Gastroesophageal sphincter (tissue), 4 donors: ENCODE data around the gene NUP205. TPM values are rescaled to one million over a fixed set of nuclear protein-coding genes. Genes with fewer than 3 reads are reported as not detected.
"Not testable (repeated sequence)": the region's sequence is repeated elsewhere in the genome, so short reads cannot be mapped to it uniquely, and the experiment has no call there.

Experiments used
- ATAC-seq: fragments of 150-250 bp; one replicate; pipeline ENCODE4 v1.9.1; 2016; ENCODE audit warnings: mild to moderate bottlenecking, moderate library complexity
- H3K27ac ChIP-seq, 4 donors: fragments of 200-600 bp; sonication (generic) in 3 of 4; 1 replicate in 3 of 4; 2 replicates in 1 of 4; pipeline ENCODE4 v1.5.1; 2016 to 2019
- H3K27me3 ChIP-seq: fragments of 200-600 bp; sonication (generic); one replicate; pipeline ENCODE4 v1.5.1; 2019
- H3K36me3 ChIP-seq, 2 donors: fragments of 200-600 bp; sonication (generic); one replicate each; pipeline ENCODE4 v1.5.1; 2019; ENCODE audit warnings: control low read depth in 1 of 2
- H3K4me1 ChIP-seq, 3 donors: fragments of 200-600 bp; sonication (generic); 1 replicate in 2 of 3; 2 replicates in 1 of 3; pipeline ENCODE4 v1.5.1; 2016 to 2019; ENCODE audit warnings: control low read depth in 2 of 3
- H3K4me3 ChIP-seq, 2 donors: fragments of 200-600 bp; sonication (generic); one replicate each; pipeline ENCODE4 v1.5.1; 2019; ENCODE audit warnings: mild to moderate bottlenecking in 1 of 2, moderate library complexity in 1 of 2
- H3K9me3 ChIP-seq, 3 donors: fragments of 200-600 bp; sonication (generic); one replicate each; pipeline ENCODE4 v1.5.1; 2017 to 2019; ENCODE audit warnings: control low read depth in 2 of 3
- EP300 ChIP-seq: sonication (generic); formaldehyde crosslinking; IDR thresholded peaks from one replicate; pipeline ENCODE4 v1.6.1; 2017; ENCODE audit warnings: antibody characterized with exemption, mild to moderate bottlenecking
- POLR2A ChIP-seq, 2 donors: fragments of 450-650 bp; IDR thresholded peaks; one replicate each; pipeline ENCODE4 v1.6.1; 2017; ENCODE audit warnings: antibody characterized with exemption in 2 of 2, mild to moderate bottlenecking in 2 of 2, moderate library complexity in 1 of 2
- POLR2AphosphoS5 ChIP-seq: sonication (generic); formaldehyde crosslinking; IDR thresholded peaks from one replicate; pipeline ENCODE4 v1.6.1; 2017; ENCODE audit warnings: antibody characterized with exemption
- WGBS, 2 donors: methylation state at CpG; one replicate each; pipeline ENCODE4 v1.1.5; 2018; ENCODE audit warnings: low coverage in 1 of 2; 5-methylcytosine and 5-hydroxymethylcytosine counted together
- total RNA-seq, 4 donors: library from RNA; depleted of rRNA; stranded (reverse); fragments of >200 nt; gene quantifications; one replicate each; pipeline ENCODE4 v1.1.0, GENCODE V29; 2016
- TF ChIP-seq, protein P1 (sequence below), 4 experiments: fragments of 200-600 bp in 2 of 4; fragments of 450-650 bp in 2 of 4; sonication (generic) in 1 of 4; IDR thresholded peaks; one replicate each; pipeline ENCODE4 v1.5.1; 2017 to 2019; ENCODE audit warnings: antibody characterized with exemption in 4 of 4, mild to moderate bottlenecking in 2 of 4, moderate library complexity in 2 of 4

Gene NUP205
- total RNA-seq, 4 donors from 2014 or later, result 28.4 to 38.8 (median 32.4) TPM

- no peaks in the 10 kb centered on the region for H3K4me1 ChIP-seq
- H3K27me3 ChIP-seq, result no peaks in the 10 kb centered on the region
- H3K36me3 ChIP-seq, result peaks cover 0 to 97% of the 10 kb centered on the region in 2 donors
- 89 to 94% methylated on average over 7 of the region's 7 CpGs for WGBS, 2 donors
- no peak overlapping the region for H3K27ac ChIP-seq
- no peak overlapping the region for H3K4me3 ChIP-seq
- no peaks in the 10 kb centered on the region for H3K9me3 ChIP-seq
- no peak for ATAC-seq
- TF ChIP-seq, protein P1, sequence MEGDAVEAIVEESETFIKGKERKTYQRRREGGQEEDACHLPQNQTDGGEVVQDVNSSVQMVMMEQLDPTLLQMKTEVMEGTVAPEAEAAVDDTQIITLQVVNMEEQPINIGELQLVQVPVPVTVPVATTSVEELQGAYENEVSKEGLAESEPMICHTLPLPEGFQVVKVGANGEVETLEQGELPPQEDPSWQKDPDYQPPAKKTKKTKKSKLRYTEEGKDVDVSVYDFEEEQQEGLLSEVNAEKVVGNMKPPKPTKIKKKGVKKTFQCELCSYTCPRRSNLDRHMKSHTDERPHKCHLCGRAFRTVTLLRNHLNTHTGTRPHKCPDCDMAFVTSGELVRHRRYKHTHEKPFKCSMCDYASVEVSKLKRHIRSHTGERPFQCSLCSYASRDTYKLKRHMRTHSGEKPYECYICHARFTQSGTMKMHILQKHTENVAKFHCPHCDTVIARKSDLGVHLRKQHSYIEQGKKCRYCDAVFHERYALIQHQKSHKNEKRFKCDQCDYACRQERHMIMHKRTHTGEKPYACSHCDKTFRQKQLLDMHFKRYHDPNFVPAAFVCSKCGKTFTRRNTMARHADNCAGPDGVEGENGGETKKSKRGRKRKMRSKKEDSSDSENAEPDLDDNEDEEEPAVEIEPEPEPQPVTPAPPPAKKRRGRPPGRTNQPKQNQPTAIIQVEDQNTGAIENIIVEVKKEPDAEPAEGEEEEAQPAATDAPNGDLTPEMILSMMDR (IDR thresholded peaks at IDR 0.05), result no peak
- no peak for TF ChIP-seq POLR2A (IDR thresholded peaks at IDR 0.05)
- no peak for TF ChIP-seq EP300
- TF ChIP-seq POLR2AphosphoS5, result no peak
Observed at GRCh38 chr7:135634191-135634878, 76.6 kb downstream of the NUP205 start.

DNA sequence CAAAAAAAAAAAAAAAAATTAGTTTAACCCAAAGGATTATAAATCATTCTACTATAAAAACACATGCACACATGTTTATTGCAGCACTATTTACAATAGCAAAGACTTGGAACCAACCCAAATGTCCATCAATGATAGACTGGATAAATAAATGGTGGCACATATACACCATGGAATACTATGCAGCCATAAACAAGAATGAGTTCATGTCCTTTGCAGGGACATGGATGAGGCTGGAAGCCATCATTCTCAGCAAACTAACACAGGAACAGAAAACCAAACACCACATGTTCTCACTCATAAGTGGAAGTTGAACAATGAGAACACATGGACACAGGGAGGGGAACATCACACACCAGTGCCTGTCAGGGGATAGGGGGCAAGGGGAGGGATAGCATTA, 82.0 kb downstream of the NUP205 start:
- H3K4me3 ChIP-seq, H3K9me3 ChIP-seq, H3K27ac ChIP-seq, ATAC-seq, H3K27me3 ChIP-seq, H3K4me1 ChIP-seq: not testable (repeated sequence)
- peaks cover 0 to 97% of the 10 kb centered on the region in 2 donors for H3K36me3 ChIP-seq

GRCh38 chr7:135644154-135644553, 86.4 kb downstream of the NUP205 start:
- Histone ChIP-seq H3K36me3 (peaks cover 0 to 95% of the 10 kb centered on the region in 2 donors), H3K9me3 (no peaks in the 10 kb centered on the region), H3K4me1 (no peaks in the 10 kb centered on the region), H3K4me3 (no peak overlapping the region), H3K27ac (no peak overlapping the region), H3K27me3 (no peaks in the 10 kb centered on the region)
- 40 to 90% methylated on average over 1 to 3 of the region's 3 CpGs for WGBS, 2 donors
- no peak for ATAC-seq
- TF ChIP-seq POLR2A (IDR thresholded peaks at IDR 0.05) (no peak), EP300 (no peak), POLR2AphosphoS5 (no peak)
- TF ChIP-seq, protein P1 (IDR thresholded peaks at IDR 0.05), result no peak

- Histone ChIP-seq H3K36me3 (peaks cover 0 to 95% of the 10 kb centered on the region in 2 donors), H3K27me3 (no peaks in the 10 kb centered on the region), H3K4me1 (no peaks in the 10 kb centered on the region), H3K9me3 (no peaks in the 10 kb centered on the region), H3K4me3 (no peak overlapping the region), H3K27ac (no peak overlapping the region)
- WGBS, 2 donors, result 77 to 86% methylated on average over 3 of the region's 3 CpGs
- no peak for ATAC-seq
- TF ChIP-seq EP300 (no peak), POLR2A (IDR thresholded peaks at IDR 0.05) (no peak), POLR2AphosphoS5 (no peak)
- TF ChIP-seq, protein P1 (IDR thresholded peaks at IDR 0.05), result no peak
Observed at GRCh38 chr7:135644729-135645128, 87.0 kb downstream of the NUP205 start.

GRCh38 chr7:135645296-135645904, 87.7 kb downstream of the NUP205 start:
- H3K36me3 ChIP-seq, result peaks cover 0 to 91% of the 10 kb centered on the region in 2 donors
- no peaks in the 10 kb centered on the region for H3K27me3 ChIP-seq
- H3K4me3 ChIP-seq, result no peak overlapping the region
- peak; percentile 62 for ATAC-seq
- H3K9me3 ChIP-seq, result no peaks in the 10 kb centered on the region
- H3K4me1 ChIP-seq, result no peaks in the 10 kb centered on the region
- no peak for TF ChIP-seq EP300
- TF ChIP-seq, protein P1 (IDR thresholded peaks at IDR 0.05), result peak; percentile 64 to 78 (median 70)
- no peak for TF ChIP-seq POLR2AphosphoS5
- 22 to 28% methylated on average over 6 of the region's 6 CpGs for WGBS, 2 donors
- H3K27ac ChIP-seq, result peak overlapping the region in 1 of 4 donors; percentile 5
